BLaER1 (cell line): ENCODE results near the gene NPAS3.

Experiments
- H3K27ac ChIP-seq: shearing (Covaris generic); formaldehyde crosslinking; 2 replicates; pipeline ENCODE4 v1.8.1; 2022
- H3K27me3 ChIP-seq: shearing (Covaris generic); formaldehyde crosslinking; 2 replicates; pipeline ENCODE4 v1.8.1; 2022
- H3K36me3 ChIP-seq: shearing (Covaris generic); formaldehyde crosslinking; 2 replicates; pipeline ENCODE4 v1.8.1; 2022
- H3K4me1 ChIP-seq: shearing (Covaris generic); formaldehyde crosslinking; 2 replicates; pipeline ENCODE4 v1.8.1; 2022
- H3K4me2 ChIP-seq: shearing (Covaris generic); formaldehyde crosslinking; 2 replicates; pipeline ENCODE4 v1.8.1; 2022
- H3K4me3 ChIP-seq: shearing (Covaris generic); formaldehyde crosslinking; 2 replicates; pipeline ENCODE4 v1.8.1; 2022
- H3K9ac ChIP-seq: shearing (Covaris generic); formaldehyde crosslinking; 2 replicates; pipeline ENCODE4 v1.8.1; 2022
- H3K9me3 ChIP-seq: shearing (Covaris generic); formaldehyde crosslinking; 2 replicates; pipeline ENCODE4 v1.8.1; 2022
- H4K20me1 ChIP-seq: shearing (Covaris generic); formaldehyde crosslinking; 2 replicates; pipeline ENCODE4 v1.8.1; 2022
- Cebpa-rat ChIP-seq: shearing (Covaris generic); IDR thresholded peaks from 2 replicates; pipeline ENCODE4 v1.8.1; 2022

The NPAS3 gene

GRCh38 chr14:33542338-33543287 lies 603.9 kb downstream of the NPAS3 start:
- Histone ChIP-seq H3K4me3 (no peak overlapping the region), H3K9me3 (no peaks in the 10 kb centered on the region), H3K36me3 (no peaks in the 10 kb centered on the region), H3K4me1 (no peaks in the 10 kb centered on the region), H4K20me1 (no peaks in the 10 kb centered on the region), H3K9ac (no peak overlapping the region), H3K27me3 (no peaks in the 10 kb centered on the region), H3K27ac (no peak overlapping the region), H3K4me2 (no peak overlapping the region)
- no peak for TF ChIP-seq Cebpa-rat

- H3K27me3 ChIP-seq = no peaks in the 10 kb centered on the region
- no peak overlapping the region for H3K9ac ChIP-seq
- no peak overlapping the region for H3K4me2 ChIP-seq
- no peak overlapping the region for H3K27ac ChIP-seq
- H3K4me3 ChIP-seq = no peak overlapping the region
- no peaks in the 10 kb centered on the region for H3K4me1 ChIP-seq
- H4K20me1 ChIP-seq = no peaks in the 10 kb centered on the region
- H3K36me3 ChIP-seq = no peaks in the 10 kb centered on the region
- H3K9me3 ChIP-seq = no peaks in the 10 kb centered on the region
- TF ChIP-seq Cebpa-rat = no peak
These were observed 607.0 kb downstream of the NPAS3 start for GRCh38 chr14:33545696-33546095.

- Histone ChIP-seq H3K4me1 (no peaks in the 10 kb centered on the region), H3K4me2 (no peak overlapping the region)
These were observed 609.9 kb downstream of the NPAS3 start for GRCh38 chr14:33548606-33549005.

GRCh38 chr14:33551963-33552362 lies 613.3 kb downstream of the NPAS3 start:
- H3K4me2 ChIP-seq = no peak overlapping the region
- no peak for TF ChIP-seq Cebpa-rat
- H3K9ac ChIP-seq = no peak overlapping the region
- no peaks in the 10 kb centered on the region for H3K36me3 ChIP-seq
- H3K9me3 ChIP-seq = no peaks in the 10 kb centered on the region
- H3K27ac ChIP-seq = no peak overlapping the region
- H3K4me3 ChIP-seq = no peak overlapping the region
- H4K20me1 ChIP-seq = no peaks in the 10 kb centered on the region
- no peaks in the 10 kb centered on the region for H3K27me3 ChIP-seq
- H3K4me1 ChIP-seq = no peaks in the 10 kb centered on the region

More at GRCh38 chr14:33548606-33549005, 609.9 kb downstream of the NPAS3 start:
- H3K27me3 ChIP-seq = no peaks in the 10 kb centered on the region
- no peaks in the 10 kb centered on the region for H4K20me1 ChIP-seq
- no peaks in the 10 kb centered on the region for H3K36me3 ChIP-seq
- H3K4me3 ChIP-seq = no peak overlapping the region
- H3K9me3 ChIP-seq = no peaks in the 10 kb centered on the region
- TF ChIP-seq Cebpa-rat = no peak
- no peak overlapping the region for H3K9ac ChIP-seq
- no peak overlapping the region for H3K27ac ChIP-seq

GRCh38 chr14:33553706-33554278 lies 615.1 kb downstream of the NPAS3 start:
- Histone ChIP-seq H3K9me3 (no peaks in the 10 kb centered on the region), H3K27me3 (no peaks in the 10 kb centered on the region), H3K27ac (no peak overlapping the region), H3K9ac (no peak overlapping the region), H3K36me3 (no peaks in the 10 kb centered on the region), H3K4me1 (no peaks in the 10 kb centered on the region), H4K20me1 (no peaks in the 10 kb centered on the region), H3K4me3 (no peak overlapping the region), H3K4me2 (no peak overlapping the region)
- TF ChIP-seq Cebpa-rat = no peak

- H3K36me3 ChIP-seq = no peaks in the 10 kb centered on the region
- TF ChIP-seq Cebpa-rat = no peak
- H4K20me1 ChIP-seq = no peaks in the 10 kb centered on the region
- no peaks in the 10 kb centered on the region for H3K9me3 ChIP-seq
- no peak overlapping the region for H3K4me3 ChIP-seq
- no peaks in the 10 kb centered on the region for H3K4me1 ChIP-seq
- H3K27me3 ChIP-seq = no peaks in the 10 kb centered on the region
- H3K9ac ChIP-seq = no peak overlapping the region
- H3K27ac ChIP-seq = no peak overlapping the region
- no peak overlapping the region for H3K4me2 ChIP-seq
These were observed 616.3 kb downstream of the NPAS3 start for GRCh38 chr14:33554988-33555387.

- Histone ChIP-seq H3K4me3 (no peak overlapping the region), H4K20me1 (no peaks in the 10 kb centered on the region), H3K27ac (no peak overlapping the region), H3K36me3 (no peaks in the 10 kb centered on the region), H3K4me1 (no peaks in the 10 kb centered on the region), H3K4me2 (no peak overlapping the region), H3K9ac (no peak overlapping the region), H3K27me3 (no peaks in the 10 kb centered on the region), H3K9me3 (no peaks in the 10 kb centered on the region)
- TF ChIP-seq Cebpa-rat = no peak
These were observed 617.2 kb downstream of the NPAS3 start for GRCh38 chr14:33555710-33556350.

GRCh38 chr14:33556382-33557121 lies 617.9 kb downstream of the NPAS3 start:
- H3K4me2 ChIP-seq = no peak overlapping the region
- H3K27ac ChIP-seq = no peak overlapping the region
- no peaks in the 10 kb centered on the region for H4K20me1 ChIP-seq
- H3K27me3 ChIP-seq = no peaks in the 10 kb centered on the region
- H3K9me3 ChIP-seq = no peaks in the 10 kb centered on the region
- no peak overlapping the region for H3K4me3 ChIP-seq
- H3K4me1 ChIP-seq = no peaks in the 10 kb centered on the region
- H3K9ac ChIP-seq = no peak overlapping the region
- H3K36me3 ChIP-seq = no peaks in the 10 kb centered on the region
- TF ChIP-seq Cebpa-rat = no peak

- TF ChIP-seq Cebpa-rat = no peak
- H3K27me3 ChIP-seq = no peaks in the 10 kb centered on the region
- H3K4me3 ChIP-seq = no peak overlapping the region
- no peaks in the 10 kb centered on the region for H3K36me3 ChIP-seq
- no peak overlapping the region for H3K27ac ChIP-seq
- no peak overlapping the region for H3K9ac ChIP-seq
- no peaks in the 10 kb centered on the region for H3K4me1 ChIP-seq
- H3K9me3 ChIP-seq = no peaks in the 10 kb centered on the region
- no peaks in the 10 kb centered on the region for H4K20me1 ChIP-seq
- no peak overlapping the region for H3K4me2 ChIP-seq
These were observed 622.2 kb downstream of the NPAS3 start for GRCh38 chr14:33560718-33561431.
